Measurements from ENCODE around the gene TSSK1B.

DNA sequence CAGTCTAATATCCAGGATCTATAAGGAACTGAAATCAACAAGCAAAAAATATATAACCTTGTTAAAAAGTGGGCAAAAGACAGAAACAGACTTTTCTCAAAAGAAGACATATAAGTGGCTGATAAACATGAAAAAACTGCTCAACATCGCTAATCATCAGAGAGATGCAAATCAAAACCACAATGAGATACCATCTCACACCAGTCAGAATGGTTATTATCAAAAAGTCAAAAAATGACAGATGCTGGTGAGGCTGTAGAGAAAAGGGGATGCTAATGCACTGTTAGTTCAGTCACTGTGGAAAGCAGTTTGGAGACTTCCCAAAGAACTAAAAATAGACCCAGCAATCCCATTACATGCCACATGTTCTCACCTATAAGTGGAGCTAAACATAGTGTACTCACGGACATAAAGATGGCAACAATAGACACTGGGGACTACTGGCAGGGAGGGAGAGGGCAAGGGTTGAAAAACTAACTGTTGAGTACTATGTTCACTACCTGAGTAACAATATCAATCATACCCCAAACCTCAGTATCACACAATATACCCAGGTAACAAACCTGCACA lies 11.7 kb upstream of the TSSK1B start:
- TF ChIP-seq MAZ (IDR thresholded peaks at IDR 0.05; ENCODE audit: borderline replicate concordance, low read depth, low read length) (no peak), BHLHE40 (IDR thresholded peaks at IDR 0.05; ENCODE audit: low read depth, low read length) (no peak), MXI1 (IDR thresholded peaks at IDR 0.05; ENCODE audit: borderline replicate concordance, low read depth, low read length) (no peak)
- TF ChIP-seq, protein P1, sequence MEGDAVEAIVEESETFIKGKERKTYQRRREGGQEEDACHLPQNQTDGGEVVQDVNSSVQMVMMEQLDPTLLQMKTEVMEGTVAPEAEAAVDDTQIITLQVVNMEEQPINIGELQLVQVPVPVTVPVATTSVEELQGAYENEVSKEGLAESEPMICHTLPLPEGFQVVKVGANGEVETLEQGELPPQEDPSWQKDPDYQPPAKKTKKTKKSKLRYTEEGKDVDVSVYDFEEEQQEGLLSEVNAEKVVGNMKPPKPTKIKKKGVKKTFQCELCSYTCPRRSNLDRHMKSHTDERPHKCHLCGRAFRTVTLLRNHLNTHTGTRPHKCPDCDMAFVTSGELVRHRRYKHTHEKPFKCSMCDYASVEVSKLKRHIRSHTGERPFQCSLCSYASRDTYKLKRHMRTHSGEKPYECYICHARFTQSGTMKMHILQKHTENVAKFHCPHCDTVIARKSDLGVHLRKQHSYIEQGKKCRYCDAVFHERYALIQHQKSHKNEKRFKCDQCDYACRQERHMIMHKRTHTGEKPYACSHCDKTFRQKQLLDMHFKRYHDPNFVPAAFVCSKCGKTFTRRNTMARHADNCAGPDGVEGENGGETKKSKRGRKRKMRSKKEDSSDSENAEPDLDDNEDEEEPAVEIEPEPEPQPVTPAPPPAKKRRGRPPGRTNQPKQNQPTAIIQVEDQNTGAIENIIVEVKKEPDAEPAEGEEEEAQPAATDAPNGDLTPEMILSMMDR (conservative IDR thresholded peaks at IDR 0.05; ENCODE audit: low read depth, low read length), result no peak
